A549 (cell line): ENCODE measurements around the gene PCNP.

ENCODE experiments used
- CBX8 ChIP-seq: fragments of 200-600 bp; sonication (generic); IDR thresholded peaks from 2 replicates; pipeline ENCODE4 v1.6.1; 2016
- CEBPB ChIP-seq, 2 experiments: fragments of >200 bp in 1 of 2; sonication (Bioruptor Twin) in 1 of 2; formaldehyde crosslinking in 1 of 2; IDR thresholded peaks; 2 replicates each; pipeline ENCODE4 v1.6.1; 2012 to 2016
- CHD2 ChIP-seq: fragments of 150-350 bp; IDR thresholded peaks from 2 replicates; pipeline ENCODE4 v1.6.1; 2014; ENCODE audit warnings: low read length; ENCODE audit not compliant: partially characterized antibody
- JUN ChIP-seq, 2 experiments: fragments of >200 bp; sonication (Bioruptor Twin); formaldehyde crosslinking; IDR thresholded peaks; 2 replicates in 1 of 2; 3 replicates in 1 of 2; pipeline ENCODE4 v1.6.1; 2016 to 2017
- MAFK ChIP-seq: fragments of 450-650 bp; IDR thresholded peaks from 2 replicates; pipeline ENCODE4 v1.6.1; 2014; ENCODE audit not compliant: partially characterized antibody
- POLR2A ChIP-seq: IDR thresholded peaks from 2 replicates; pipeline ENCODE4 v1.6.1; 2012; ENCODE audit warnings: mild to moderate bottlenecking, low read length
- POLR2AphosphoS2 ChIP-seq: conservative IDR thresholded peaks from 2 replicates; pipeline ENCODE4 v1.6.1; 2012; ENCODE audit warnings: low read length, improper control_type of control experiment, inconsistent platforms
- RARB ChIP-seq: fragments of 250-450 bp; sonication (Bioruptor Pico); IDR thresholded peaks from 2 replicates; pipeline ENCODE4 v1.8.0; 2021; ENCODE audit warnings: mild to moderate bottlenecking, moderate library complexity
- RFX5 ChIP-seq: fragments of 450-650 bp; IDR thresholded peaks from 2 replicates; pipeline ENCODE4 v1.7.1; 2014; ENCODE audit warnings: antibody characterized with exemption, mild to moderate bottlenecking, moderate library complexity
- TF ChIP-seq, protein P1 (sequence below): fragments of >200 bp; sonication (Bioruptor Twin); formaldehyde crosslinking; IDR thresholded peaks from 3 replicates; pipeline ENCODE4 v1.5.1; 2016
- TF ChIP-seq, protein P2 (sequence below): fragments of 200-600 bp; sonication (generic); IDR thresholded peaks from 2 replicates; pipeline ENCODE4 v1.6.1; 2016; ENCODE audit warnings: antibody characterized with exemption, mild to moderate bottlenecking, moderate library complexity
- TF ChIP-seq, protein P3 (sequence below): IDR thresholded peaks from 2 replicates; pipeline ENCODE4 v1.6.1; 2012
- TF ChIP-seq, protein P4 (sequence below): IDR thresholded peaks from 2 replicates; pipeline ENCODE4 v1.6.1; 2012

DNA sequence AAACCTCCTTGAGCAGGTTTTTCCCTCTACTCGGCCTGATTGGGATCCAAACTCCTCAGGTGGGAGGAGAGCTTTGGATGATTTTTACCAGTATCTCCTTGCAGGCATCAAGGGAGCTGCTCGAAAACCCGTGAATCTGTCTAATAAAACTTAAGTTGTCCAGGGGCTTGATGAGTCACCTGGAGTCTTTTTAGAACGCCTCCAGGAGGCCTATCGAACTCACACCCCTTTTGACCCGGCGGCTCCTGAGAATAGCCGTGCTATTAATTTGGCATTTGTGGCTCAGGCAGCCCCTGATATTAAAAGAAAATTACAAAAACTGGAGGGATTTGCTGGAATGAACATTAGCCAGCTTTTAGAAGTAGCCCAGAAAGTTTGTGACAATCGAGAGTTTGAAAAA, 61.4 kb downstream of the PCNP start:
- TF ChIP-seq RARB (CRISPR knock-in tag) (no peak), POLR2A (no peak), RFX5 (no peak), MAFK (no peak), CBX8 (no peak), CEBPB (IDR thresholded peaks at IDR 0.05) (no peak), CHD2 (no peak), POLR2AphosphoS2 (no peak), JUN (IDR thresholded peaks at IDR 0.05) (no peak)
- TF ChIP-seq, protein P1, sequence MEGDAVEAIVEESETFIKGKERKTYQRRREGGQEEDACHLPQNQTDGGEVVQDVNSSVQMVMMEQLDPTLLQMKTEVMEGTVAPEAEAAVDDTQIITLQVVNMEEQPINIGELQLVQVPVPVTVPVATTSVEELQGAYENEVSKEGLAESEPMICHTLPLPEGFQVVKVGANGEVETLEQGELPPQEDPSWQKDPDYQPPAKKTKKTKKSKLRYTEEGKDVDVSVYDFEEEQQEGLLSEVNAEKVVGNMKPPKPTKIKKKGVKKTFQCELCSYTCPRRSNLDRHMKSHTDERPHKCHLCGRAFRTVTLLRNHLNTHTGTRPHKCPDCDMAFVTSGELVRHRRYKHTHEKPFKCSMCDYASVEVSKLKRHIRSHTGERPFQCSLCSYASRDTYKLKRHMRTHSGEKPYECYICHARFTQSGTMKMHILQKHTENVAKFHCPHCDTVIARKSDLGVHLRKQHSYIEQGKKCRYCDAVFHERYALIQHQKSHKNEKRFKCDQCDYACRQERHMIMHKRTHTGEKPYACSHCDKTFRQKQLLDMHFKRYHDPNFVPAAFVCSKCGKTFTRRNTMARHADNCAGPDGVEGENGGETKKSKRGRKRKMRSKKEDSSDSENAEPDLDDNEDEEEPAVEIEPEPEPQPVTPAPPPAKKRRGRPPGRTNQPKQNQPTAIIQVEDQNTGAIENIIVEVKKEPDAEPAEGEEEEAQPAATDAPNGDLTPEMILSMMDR = no peak
- TF ChIP-seq, protein P2, sequence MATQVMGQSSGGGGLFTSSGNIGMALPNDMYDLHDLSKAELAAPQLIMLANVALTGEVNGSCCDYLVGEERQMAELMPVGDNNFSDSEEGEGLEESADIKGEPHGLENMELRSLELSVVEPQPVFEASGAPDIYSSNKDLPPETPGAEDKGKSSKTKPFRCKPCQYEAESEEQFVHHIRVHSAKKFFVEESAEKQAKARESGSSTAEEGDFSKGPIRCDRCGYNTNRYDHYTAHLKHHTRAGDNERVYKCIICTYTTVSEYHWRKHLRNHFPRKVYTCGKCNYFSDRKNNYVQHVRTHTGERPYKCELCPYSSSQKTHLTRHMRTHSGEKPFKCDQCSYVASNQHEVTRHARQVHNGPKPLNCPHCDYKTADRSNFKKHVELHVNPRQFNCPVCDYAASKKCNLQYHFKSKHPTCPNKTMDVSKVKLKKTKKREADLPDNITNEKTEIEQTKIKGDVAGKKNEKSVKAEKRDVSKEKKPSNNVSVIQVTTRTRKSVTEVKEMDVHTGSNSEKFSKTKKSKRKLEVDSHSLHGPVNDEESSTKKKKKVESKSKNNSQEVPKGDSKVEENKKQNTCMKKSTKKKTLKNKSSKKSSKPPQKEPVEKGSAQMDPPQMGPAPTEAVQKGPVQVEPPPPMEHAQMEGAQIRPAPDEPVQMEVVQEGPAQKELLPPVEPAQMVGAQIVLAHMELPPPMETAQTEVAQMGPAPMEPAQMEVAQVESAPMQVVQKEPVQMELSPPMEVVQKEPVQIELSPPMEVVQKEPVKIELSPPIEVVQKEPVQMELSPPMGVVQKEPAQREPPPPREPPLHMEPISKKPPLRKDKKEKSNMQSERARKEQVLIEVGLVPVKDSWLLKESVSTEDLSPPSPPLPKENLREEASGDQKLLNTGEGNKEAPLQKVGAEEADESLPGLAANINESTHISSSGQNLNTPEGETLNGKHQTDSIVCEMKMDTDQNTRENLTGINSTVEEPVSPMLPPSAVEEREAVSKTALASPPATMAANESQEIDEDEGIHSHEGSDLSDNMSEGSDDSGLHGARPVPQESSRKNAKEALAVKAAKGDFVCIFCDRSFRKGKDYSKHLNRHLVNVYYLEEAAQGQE = no peak
- TF ChIP-seq, protein P3, sequence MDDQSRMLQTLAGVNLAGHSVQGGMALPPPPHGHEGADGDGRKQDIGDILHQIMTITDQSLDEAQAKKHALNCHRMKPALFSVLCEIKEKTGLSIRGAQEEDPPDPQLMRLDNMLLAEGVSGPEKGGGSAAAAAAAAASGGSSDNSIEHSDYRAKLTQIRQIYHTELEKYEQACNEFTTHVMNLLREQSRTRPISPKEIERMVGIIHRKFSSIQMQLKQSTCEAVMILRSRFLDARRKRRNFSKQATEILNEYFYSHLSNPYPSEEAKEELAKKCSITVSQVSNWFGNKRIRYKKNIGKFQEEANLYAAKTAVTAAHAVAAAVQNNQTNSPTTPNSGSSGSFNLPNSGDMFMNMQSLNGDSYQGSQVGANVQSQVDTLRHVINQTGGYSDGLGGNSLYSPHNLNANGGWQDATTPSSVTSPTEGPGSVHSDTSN = no peak
- TF ChIP-seq, protein P4, sequence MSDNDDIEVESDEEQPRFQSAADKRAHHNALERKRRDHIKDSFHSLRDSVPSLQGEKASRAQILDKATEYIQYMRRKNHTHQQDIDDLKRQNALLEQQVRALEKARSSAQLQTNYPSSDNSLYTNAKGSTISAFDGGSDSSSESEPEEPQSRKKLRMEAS = no peak
